SU-DHL-6 (cell line): ENCODE measurements around the gene PPP1CA.

Experiments
- H2AFZ ChIP-seq: fragments of 200-600 bp; sonication (generic); 2 replicates; pipeline ENCODE4 v1.6.1; 2014; ENCODE audit warnings: low read depth, mild to moderate bottlenecking, moderate library complexity, mixed read lengths, antibody characterized with exemption, low read length; ENCODE audit not compliant: severe bottlenecking
- H3F3A ChIP-seq: fragments of 200-600 bp; shearing (Covaris generic); 2 replicates; pipeline ENCODE4 v1.6.0; 2016; ENCODE audit warnings: antibody characterized with exemption, mild to moderate bottlenecking; ENCODE audit not compliant: insufficient read depth
- H3K27ac ChIP-seq: fragments of 200-600 bp; sonication (generic); 2 replicates; pipeline ENCODE4 v1.5.1; 2016; ENCODE audit warnings: low read depth, mild to moderate bottlenecking, low read length, moderate library complexity, mixed read lengths
- H3K27me3 ChIP-seq: fragments of 200-600 bp; sonication (generic), shearing (Covaris generic); 2 replicates; pipeline ENCODE4 v1.6.0; 2014; ENCODE audit warnings: mild to moderate bottlenecking, low read length
- H3K36me3 ChIP-seq: fragments of 200-600 bp; sonication (generic); 2 replicates; pipeline ENCODE4 v1.6.1; 2014; ENCODE audit warnings: mild to moderate bottlenecking, low read length, mixed read lengths
- H3K4me2 ChIP-seq: fragments of 300-600, 200-600 bp; shearing (Covaris generic), sonication (generic); 2 replicates; pipeline ENCODE4 v1.6.0; 2014; ENCODE audit warnings: low read length, low read depth, mild to moderate bottlenecking; ENCODE audit not compliant: poor library complexity, severe bottlenecking
- H3K4me3 ChIP-seq: fragments of 200-600 bp; sonication (generic); 2 replicates; pipeline ENCODE4 v1.5.1; 2014; ENCODE audit warnings: antibody characterized with exemption, low read length, mild to moderate bottlenecking, mixed read lengths; ENCODE audit not compliant: insufficient read depth, poor library complexity, severe bottlenecking
- H3K79me2 ChIP-seq: fragments of 200-600 bp; sonication (generic); 2 replicates; pipeline ENCODE4 v1.6.1; 2014; ENCODE audit warnings: mild to moderate bottlenecking, low read length, moderate library complexity; ENCODE audit not compliant: insufficient read depth
- H3K9ac ChIP-seq: fragments of 200-600 bp; sonication (generic); 2 replicates; pipeline ENCODE4 v1.7.0; 2014; ENCODE audit warnings: mild to moderate bottlenecking, low read length
- H3K9me2 ChIP-seq: fragments of 200-600 bp; sonication (generic); replicated peaks from 2 replicates; pipeline ENCODE4 v1.6.1; 2014; ENCODE audit warnings: low read length; ENCODE audit not compliant: insufficient read depth
- H3K9me3 ChIP-seq: fragments of 200-600 bp; sonication (generic); 2 replicates; pipeline ENCODE4 v1.6.1; 2014; ENCODE audit warnings: low read length, mixed read lengths; ENCODE audit not compliant: insufficient read depth
- H4K20me1 ChIP-seq: fragments of 200-600 bp; sonication (generic); 2 replicates; pipeline ENCODE4 v1.6.1; 2014; ENCODE audit warnings: low read depth, mild to moderate bottlenecking, antibody characterized with exemption, low read length, moderate library complexity, mixed read lengths
- CTCF ChIP-seq: fragments of 200-600 bp; sonication (generic); IDR thresholded peaks from one replicate; pipeline ENCODE4 v1.5.1; 2017; ENCODE audit warnings: antibody characterized with exemption, mild to moderate bottlenecking, low read length, moderate library complexity; ENCODE audit not compliant: insufficient read depth, poor library complexity, severe bottlenecking
- EZH2phosphoT487 ChIP-seq: fragments of 200-600 bp; sonication (generic), shearing (Covaris generic); conservative IDR thresholded peaks from 2 replicates; pipeline ENCODE4 v1.6.1; 2018; ENCODE audit warnings: mild to moderate bottlenecking, antibody characterized with exemption, low read length, moderate library complexity, mixed read lengths

Gene PPP1CA

GRCh38 chr11:67408437-67409200 is 7.0 kb upstream of the PPP1CA start:
- H3K27me3 ChIP-seq: no peaks in the 10 kb centered on the region
- no peaks in the 10 kb centered on the region; the same call in 1 of the 2 replicates for H3K79me2 ChIP-seq
- H3K36me3 ChIP-seq: no peaks in the 10 kb centered on the region
- no peaks in the 10 kb centered on the region for H3K9me2 ChIP-seq
- peaks cover 42% of the 10 kb centered on the region for H3F3A ChIP-seq
- H3K4me2 ChIP-seq: peak overlapping the region; percentile 48
- H4K20me1 ChIP-seq: no peaks in the 10 kb centered on the region
- no peak for TF ChIP-seq CTCF
- TF ChIP-seq EZH2phosphoT487: no peak
- H3K27ac ChIP-seq: peak overlapping the region; percentile 88
- H3K4me3 ChIP-seq: no peak overlapping the region
- H3K9me3 ChIP-seq: no peaks in the 10 kb centered on the region
- peak overlapping the region; percentile 57 for H3K9ac ChIP-seq
- H2AFZ ChIP-seq: no peak overlapping the region

GRCh38 chr11:67407688-67408163 is 6.1 kb upstream of the PPP1CA start:
- peak overlapping the region; percentile 88 for H3K27ac ChIP-seq
- H3K9me2 ChIP-seq: no peaks in the 10 kb centered on the region
- H3K79me2 ChIP-seq: no peaks in the 10 kb centered on the region; the same call in 1 of the 2 replicates
- no peaks in the 10 kb centered on the region for H4K20me1 ChIP-seq
- H3K9me3 ChIP-seq: no peaks in the 10 kb centered on the region
- peak overlapping the region; percentile 9 for H3K4me2 ChIP-seq
- no peak for TF ChIP-seq CTCF
- no peak for TF ChIP-seq EZH2phosphoT487
- peaks cover 50% of the 10 kb centered on the region for H3F3A ChIP-seq
- no peaks in the 10 kb centered on the region for H3K36me3 ChIP-seq
- no peaks in the 10 kb centered on the region for H3K27me3 ChIP-seq
- 0 out of 2 replicates have a peak overlapping the region, but pooled peaks have one; percentile 57 for H3K9ac ChIP-seq
- H2AFZ ChIP-seq: no peak overlapping the region
- H3K4me3 ChIP-seq: no peak overlapping the region

GRCh38 chr11:67406969-67407687 is 5.5 kb upstream of the PPP1CA start:
- H3K9me3 ChIP-seq: no peaks in the 10 kb centered on the region
- H4K20me1 ChIP-seq: no peaks in the 10 kb centered on the region
- H3K27me3 ChIP-seq: no peaks in the 10 kb centered on the region
- H2AFZ ChIP-seq: no peak overlapping the region
- TF ChIP-seq CTCF: no peak
- TF ChIP-seq EZH2phosphoT487: no peak
- no peak overlapping the region for H3K4me3 ChIP-seq
- peak overlapping the region; percentile 9 for H3K4me2 ChIP-seq
- no peak overlapping the region for H3K9ac ChIP-seq
- no peaks in the 10 kb centered on the region; the same call in 1 of the 2 replicates for H3K79me2 ChIP-seq
- no peaks in the 10 kb centered on the region for H3K9me2 ChIP-seq
- H3F3A ChIP-seq: peaks cover 50% of the 10 kb centered on the region
- H3K27ac ChIP-seq: peak overlapping the region; percentile 88
- H3K36me3 ChIP-seq: no peaks in the 10 kb centered on the region
